Tibial nerve (tissue), 4 donors: ENCODE results near the gene TGFA. TPM values are rescaled to one million over a fixed set of nuclear protein-coding genes. Genes with fewer than 3 reads are reported as not detected.

Experiments
- DNase-seq, 2 donors: peaks; one replicate each; pipeline ENCODE4 v3.0.0-alpha.2; 2019; ENCODE audit warnings: low spot score in 2 of 2
- H3K27ac ChIP-seq, 4 donors: fragments of 200-600 bp; sonication (generic) in 3 of 4; one replicate each; pipeline ENCODE4 v1.5.1; 2017 to 2019; ENCODE audit warnings: mild to moderate bottlenecking in 1 of 4
- H3K27me3 ChIP-seq, 2 donors: fragments of 200-600 bp; sonication (generic) in 1 of 2; one replicate each; pipeline versions ENCODE4 v1.5.1 to v1.6.0; 2017 to 2019
- H3K36me3 ChIP-seq, 3 donors: fragments of 200-600 bp; sonication (generic); one replicate each; pipeline ENCODE4 v1.5.1; 2018 to 2019
- H3K4me1 ChIP-seq, 4 donors: fragments of 200-600 bp; sonication (generic) in 3 of 4; one replicate each; pipeline ENCODE4 v1.5.1; 2017 to 2019
- H3K4me3 ChIP-seq, 4 donors: fragments of 200-600 bp; sonication (generic) in 3 of 4; one replicate each; pipeline ENCODE4 v1.5.1; 2017 to 2019; ENCODE audit warnings: mild to moderate bottlenecking in 1 of 4, moderate library complexity in 1 of 4
- H3K9me3 ChIP-seq, 4 donors: fragments of 200-600 bp; sonication (generic) in 3 of 4; one replicate each; pipeline ENCODE4 v1.5.1; 2017 to 2019
- CTCF ChIP-seq, 5 experiments: fragments of 200-600 bp in 3 of 5; fragments of 450-650 bp in 2 of 5; sonication (generic) in 3 of 5; IDR thresholded peaks; one replicate each; pipeline ENCODE4 v1.5.1; 2016 to 2019; ENCODE audit warnings: antibody characterized with exemption in 5 of 5, mild to moderate bottlenecking in 3 of 5, moderate library complexity in 2 of 5
- EP300 ChIP-seq, 2 donors: sonication (generic); formaldehyde crosslinking; IDR thresholded peaks; one replicate each; pipeline ENCODE4 v1.6.1; 2017; ENCODE audit warnings: antibody characterized with exemption in 2 of 2, mild to moderate bottlenecking in 1 of 2
- POLR2A ChIP-seq, 2 donors: fragments of 450-650 bp; IDR thresholded peaks; one replicate each; pipeline ENCODE4 v1.6.1; 2017; ENCODE audit warnings: antibody characterized with exemption in 2 of 2, mild to moderate bottlenecking in 2 of 2, moderate library complexity in 2 of 2
- WGBS, 2 donors: methylation state at CpG; one replicate each; pipeline ENCODE4 v1.1.5; 2018; 5-methylcytosine and 5-hydroxymethylcytosine counted together
- total RNA-seq, 4 donors: library from RNA; depleted of rRNA; stranded (reverse); fragments of >200 nt; gene quantifications; one replicate each; pipeline ENCODE4 v1.1.0, GENCODE V29; 2016

The TGFA gene
- total RNA-seq, 4 donors from 2014 or later, result 3.0 to 12.6 (median 9.6) TPM

GRCh38 chr2:70522627-70523026 is 31.0 kb downstream of the TGFA start:
- H3K36me3 ChIP-seq, result no peaks in the 10 kb centered on the region
- TF ChIP-seq POLR2A (IDR thresholded peaks at IDR 0.05) (no peak), CTCF (IDR thresholded peaks at IDR 0.05) (no peak), EP300 (IDR thresholded peaks at IDR 0.05) (no peak)

GRCh38 chr2:70520825-70521224 is 32.8 kb downstream of the TGFA start:
- 67 to 78% methylated on average over 3 of the region's 3 CpGs for WGBS, 2 donors
- Histone ChIP-seq H3K27me3 (no peaks in the 10 kb centered on the region), H3K27ac (no peak overlapping the region), H3K9me3 (no peaks in the 10 kb centered on the region), H3K4me3 (no peak overlapping the region), H3K36me3 (no peaks in the 10 kb centered on the region), H3K4me1 (peaks cover 0 to 6% (median 0%) of the 10 kb centered on the region in 4 donors)
- DNase-seq, result no peak
- TF ChIP-seq POLR2A (IDR thresholded peaks at IDR 0.05), result no peak
- TF ChIP-seq EP300 (IDR thresholded peaks at IDR 0.05), result no peak

More at GRCh38 chr2:70522627-70523026, 31.0 kb downstream of the TGFA start:
- peaks cover 0 to 6% (median 0%) of the 10 kb centered on the region in 4 donors for H3K4me1 ChIP-seq
- H3K4me3 ChIP-seq, result no peak overlapping the region
- no peak overlapping the region for H3K27ac ChIP-seq
- H3K9me3 ChIP-seq, result no peaks in the 10 kb centered on the region
- DNase-seq, result no peak
- H3K27me3 ChIP-seq, result no peaks in the 10 kb centered on the region
- 83 to 91% methylated on average over 5 of the region's 5 CpGs for WGBS, 2 donors

GRCh38 chr2:70519453-70519852 is 34.2 kb downstream of the TGFA start:
- Histone ChIP-seq H3K27ac (no peak overlapping the region), H3K27me3 (no peaks in the 10 kb centered on the region), H3K4me1 (peaks cover 0 to 3% (median 0%) of the 10 kb centered on the region in 4 donors), H3K9me3 (no peaks in the 10 kb centered on the region), H3K36me3 (no peaks in the 10 kb centered on the region), H3K4me3 (no peak overlapping the region)
- 83 to 88% methylated on average over 2 of the region's 2 CpGs for WGBS, 2 donors
- no peak for TF ChIP-seq CTCF (IDR thresholded peaks at IDR 0.05)
- no peak for TF ChIP-seq POLR2A (IDR thresholded peaks at IDR 0.05)
- no peak for TF ChIP-seq EP300 (IDR thresholded peaks at IDR 0.05)
- no peak for DNase-seq

- 90 to 100% methylated on average over 1 of the region's 1 CpG for WGBS, 2 donors
- no peaks in the 10 kb centered on the region for H3K4me1 ChIP-seq
- H3K36me3 ChIP-seq, result no peaks in the 10 kb centered on the region
- no peaks in the 10 kb centered on the region for H3K27me3 ChIP-seq
- no peak for DNase-seq
- no peak overlapping the region for H3K4me3 ChIP-seq
- no peaks in the 10 kb centered on the region for H3K9me3 ChIP-seq
- no peak overlapping the region for H3K27ac ChIP-seq
- TF ChIP-seq CTCF (IDR thresholded peaks at IDR 0.05) (no peak), EP300 (IDR thresholded peaks at IDR 0.05) (no peak), POLR2A (IDR thresholded peaks at IDR 0.05) (no peak)
Measured at GRCh38 chr2:70518557-70518956, 35.1 kb downstream of the TGFA start.

- TF ChIP-seq EP300 (IDR thresholded peaks at IDR 0.05), result no peak
- no peak for TF ChIP-seq CTCF (IDR thresholded peaks at IDR 0.05)
- no peak for TF ChIP-seq POLR2A (IDR thresholded peaks at IDR 0.05)
Measured at GRCh38 chr2:70517804-70518203, 35.8 kb downstream of the TGFA start.

GRCh38 chr2:70516596-70516995 is 37.0 kb downstream of the TGFA start:
- no peaks in the 10 kb centered on the region for H3K9me3 ChIP-seq
- no peak overlapping the region for H3K4me3 ChIP-seq
- WGBS, 2 donors, result 50 to 55% methylated on average over 2 to 5 of the region's 5 CpGs
- H3K4me1 ChIP-seq, result no peaks in the 10 kb centered on the region
- TF ChIP-seq POLR2A (IDR thresholded peaks at IDR 0.05) (no peak), CTCF (IDR thresholded peaks at IDR 0.05) (no peak), EP300 (IDR thresholded peaks at IDR 0.05) (no peak)
- no peaks in the 10 kb centered on the region for H3K36me3 ChIP-seq
- DNase-seq, result no peak
- no peak overlapping the region for H3K27ac ChIP-seq
- H3K27me3 ChIP-seq, result no peaks in the 10 kb centered on the region

More at GRCh38 chr2:70517804-70518203, 35.8 kb downstream of the TGFA start:
- H3K9me3 ChIP-seq, result no peaks in the 10 kb centered on the region
- no peaks in the 10 kb centered on the region for H3K36me3 ChIP-seq
- no peak for DNase-seq
- no peak overlapping the region for H3K4me3 ChIP-seq
- H3K27ac ChIP-seq, result no peak overlapping the region
- WGBS, 2 donors, result 92 to 93% methylated on average over 5 to 7 of the region's 7 CpGs
- no peaks in the 10 kb centered on the region for H3K27me3 ChIP-seq
- no peaks in the 10 kb centered on the region for H3K4me1 ChIP-seq
